Measurements from ENCODE around the gene THADA.

THADA gene

DNA sequence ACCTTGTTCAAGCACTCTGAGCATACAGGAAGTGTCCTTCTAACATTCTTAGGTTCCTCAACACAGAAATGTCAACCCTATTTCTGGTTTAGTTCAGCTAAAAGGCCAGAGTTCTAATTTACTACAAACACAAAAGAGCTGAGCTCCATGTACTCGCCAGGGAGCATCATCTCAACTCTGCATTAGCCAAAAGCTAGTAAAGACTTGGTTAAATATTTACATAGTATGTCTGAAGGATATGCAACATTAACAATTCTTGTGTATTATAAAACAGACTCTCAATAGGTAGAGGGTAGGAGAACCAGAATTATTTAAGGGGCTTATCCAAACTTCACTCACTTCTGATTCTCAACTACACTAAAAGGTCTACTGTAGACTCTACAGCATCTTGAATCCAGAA, 154.6 kb downstream of the THADA start:
- TF ChIP-seq, protein P1, sequence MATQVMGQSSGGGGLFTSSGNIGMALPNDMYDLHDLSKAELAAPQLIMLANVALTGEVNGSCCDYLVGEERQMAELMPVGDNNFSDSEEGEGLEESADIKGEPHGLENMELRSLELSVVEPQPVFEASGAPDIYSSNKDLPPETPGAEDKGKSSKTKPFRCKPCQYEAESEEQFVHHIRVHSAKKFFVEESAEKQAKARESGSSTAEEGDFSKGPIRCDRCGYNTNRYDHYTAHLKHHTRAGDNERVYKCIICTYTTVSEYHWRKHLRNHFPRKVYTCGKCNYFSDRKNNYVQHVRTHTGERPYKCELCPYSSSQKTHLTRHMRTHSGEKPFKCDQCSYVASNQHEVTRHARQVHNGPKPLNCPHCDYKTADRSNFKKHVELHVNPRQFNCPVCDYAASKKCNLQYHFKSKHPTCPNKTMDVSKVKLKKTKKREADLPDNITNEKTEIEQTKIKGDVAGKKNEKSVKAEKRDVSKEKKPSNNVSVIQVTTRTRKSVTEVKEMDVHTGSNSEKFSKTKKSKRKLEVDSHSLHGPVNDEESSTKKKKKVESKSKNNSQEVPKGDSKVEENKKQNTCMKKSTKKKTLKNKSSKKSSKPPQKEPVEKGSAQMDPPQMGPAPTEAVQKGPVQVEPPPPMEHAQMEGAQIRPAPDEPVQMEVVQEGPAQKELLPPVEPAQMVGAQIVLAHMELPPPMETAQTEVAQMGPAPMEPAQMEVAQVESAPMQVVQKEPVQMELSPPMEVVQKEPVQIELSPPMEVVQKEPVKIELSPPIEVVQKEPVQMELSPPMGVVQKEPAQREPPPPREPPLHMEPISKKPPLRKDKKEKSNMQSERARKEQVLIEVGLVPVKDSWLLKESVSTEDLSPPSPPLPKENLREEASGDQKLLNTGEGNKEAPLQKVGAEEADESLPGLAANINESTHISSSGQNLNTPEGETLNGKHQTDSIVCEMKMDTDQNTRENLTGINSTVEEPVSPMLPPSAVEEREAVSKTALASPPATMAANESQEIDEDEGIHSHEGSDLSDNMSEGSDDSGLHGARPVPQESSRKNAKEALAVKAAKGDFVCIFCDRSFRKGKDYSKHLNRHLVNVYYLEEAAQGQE (IDR thresholded peaks at IDR 0.05; ENCODE audit: insufficient replicate concordance, low read depth): no peak
- TF ChIP-seq GABPA (IDR thresholded peaks at IDR 0.05; ENCODE audit: low read depth) (no peak), SPI1 (IDR thresholded peaks at IDR 0.05; ENCODE audit: borderline replicate concordance, low read depth) (no peak), POLR2AphosphoS5 (IDR thresholded peaks at IDR 0.05; ENCODE audit: low read depth) (no peak), CTCF (IDR thresholded peaks at IDR 0.05; ENCODE audit: insufficient read depth, low read length) (no peak)
- Histone ChIP-seq H3K27ac (replicated peaks) (no peak overlapping the region), H3K4me3 (replicated peaks; ENCODE audit: insufficient read depth, low read length) (no peak overlapping the region), H3K27me3 (ENCODE audit: insufficient read depth, poor library complexity, severe bottlenecking) (no peaks in the 10 kb centered on the region)
- DNase-seq (ENCODE audit: low read depth in 1 of 2, low spot score in 1 of 2): no peak

DNA sequence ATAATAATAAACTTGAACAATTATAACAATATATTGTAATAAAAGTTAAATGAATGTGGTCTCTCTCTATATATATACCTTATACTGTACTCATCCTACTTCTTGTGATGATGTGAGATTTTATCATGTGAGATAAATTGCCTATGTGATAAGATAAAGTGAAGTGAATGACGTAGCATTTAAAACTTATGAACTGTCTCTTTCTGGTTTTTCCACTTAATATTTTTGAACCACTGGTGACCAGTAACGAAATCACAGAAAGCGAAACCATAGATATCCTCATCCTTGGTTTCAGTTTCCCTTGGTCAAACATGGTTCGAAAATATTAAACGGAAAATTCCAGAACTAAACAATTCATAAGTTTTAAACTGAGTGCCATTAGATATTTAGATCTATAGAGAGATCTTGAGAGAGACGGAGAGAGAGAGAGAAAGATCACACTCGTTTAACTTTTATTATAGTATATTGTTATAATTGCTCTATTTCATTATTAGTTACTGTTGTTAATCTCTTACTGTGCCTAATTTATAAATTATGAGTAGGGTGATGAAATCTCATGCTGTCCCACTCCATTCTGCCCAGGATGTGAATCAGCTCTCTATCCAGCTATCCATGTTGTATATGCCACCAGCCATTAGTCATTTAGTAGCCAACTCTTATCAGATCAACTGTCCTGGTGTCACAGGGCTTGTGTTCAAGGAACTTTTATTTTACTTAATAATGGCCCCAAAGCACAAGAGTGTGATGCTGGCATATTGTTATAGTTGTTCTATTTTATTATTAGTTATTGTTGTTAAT, 156.8 kb downstream of the THADA start:
- no peak overlapping the region for H3K4me3 ChIP-seq (replicated peaks; ENCODE audit: insufficient read depth, low read length)
- H3K27ac ChIP-seq (replicated peaks): no peak overlapping the region
- TF ChIP-seq, protein P1 (IDR thresholded peaks at IDR 0.05; ENCODE audit: insufficient replicate concordance, low read depth): no peak
- TF ChIP-seq CTCF (IDR thresholded peaks at IDR 0.05; ENCODE audit: insufficient read depth, low read length): no peak
- no peak for TF ChIP-seq SPI1 (IDR thresholded peaks at IDR 0.05; ENCODE audit: borderline replicate concordance, low read depth)
- TF ChIP-seq POLR2AphosphoS5 (IDR thresholded peaks at IDR 0.05; ENCODE audit: low read depth): no peak
- TF ChIP-seq GABPA (IDR thresholded peaks at IDR 0.05; ENCODE audit: low read depth): no peak
- DNase-seq (ENCODE audit: low read depth in 1 of 2, low spot score in 1 of 2): no peak
- no peaks in the 10 kb centered on the region for H3K27me3 ChIP-seq (ENCODE audit: insufficient read depth, poor library complexity, severe bottlenecking)

DNA sequence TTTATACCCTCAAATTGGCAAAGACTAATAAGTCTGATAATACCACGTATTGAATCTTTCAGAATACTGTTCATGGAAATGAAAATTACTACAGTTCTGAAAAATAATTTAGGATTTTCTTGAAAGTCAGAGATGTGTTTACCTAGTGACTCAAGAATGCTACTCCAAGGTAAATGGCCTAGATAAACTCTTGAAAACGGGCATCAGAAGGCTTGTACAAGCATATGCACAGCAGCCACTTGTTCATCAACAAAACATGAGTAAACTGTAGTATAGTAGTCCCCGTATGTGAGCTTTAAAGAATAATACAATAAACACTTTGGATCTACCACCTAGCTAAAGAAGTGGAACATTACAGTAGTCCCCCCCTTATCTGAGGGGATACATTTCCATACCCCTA, 157.5 kb downstream of the THADA start:
- no peaks in the 10 kb centered on the region for H3K27me3 ChIP-seq (ENCODE audit: insufficient read depth, poor library complexity, severe bottlenecking)
- no peak overlapping the region for H3K4me3 ChIP-seq (replicated peaks; ENCODE audit: insufficient read depth, low read length)
- DNase-seq (ENCODE audit: low read depth in 1 of 2, low spot score in 1 of 2): no peak
- TF ChIP-seq CTCF (IDR thresholded peaks at IDR 0.05; ENCODE audit: insufficient read depth, low read length): no peak
- TF ChIP-seq SPI1 (IDR thresholded peaks at IDR 0.05; ENCODE audit: borderline replicate concordance, low read depth): no peak
- TF ChIP-seq, protein P1 (IDR thresholded peaks at IDR 0.05; ENCODE audit: insufficient replicate concordance, low read depth): no peak
- TF ChIP-seq GABPA (IDR thresholded peaks at IDR 0.05; ENCODE audit: low read depth): no peak
- TF ChIP-seq POLR2AphosphoS5 (IDR thresholded peaks at IDR 0.05; ENCODE audit: low read depth): no peak
- no peak overlapping the region for H3K27ac ChIP-seq (replicated peaks)

Measured in HL-60 (cell line).